GM10266 (cell line): ENCODE data around the gene KRABD2.
"Not testable (repeated sequence)": the region's sequence is repeated elsewhere in the genome, so short reads cannot be mapped to it uniquely, and the experiment has no call there.

Experiments used
- DNase-seq: peaks from one replicate; pipeline ENCODE4 v3.0.0; 2012; ENCODE audit errors: extremely low spot score
- TF ChIP-seq, protein P1 (sequence below): IDR thresholded peaks from 2 replicates; pipeline ENCODE4 v1.5.1; 2012; ENCODE audit warnings: mild to moderate bottlenecking, low read depth; ENCODE audit not compliant: control insufficient read depth, insufficient read depth; ENCODE audit errors: missing control alignments

Gene KRABD2

DNA sequence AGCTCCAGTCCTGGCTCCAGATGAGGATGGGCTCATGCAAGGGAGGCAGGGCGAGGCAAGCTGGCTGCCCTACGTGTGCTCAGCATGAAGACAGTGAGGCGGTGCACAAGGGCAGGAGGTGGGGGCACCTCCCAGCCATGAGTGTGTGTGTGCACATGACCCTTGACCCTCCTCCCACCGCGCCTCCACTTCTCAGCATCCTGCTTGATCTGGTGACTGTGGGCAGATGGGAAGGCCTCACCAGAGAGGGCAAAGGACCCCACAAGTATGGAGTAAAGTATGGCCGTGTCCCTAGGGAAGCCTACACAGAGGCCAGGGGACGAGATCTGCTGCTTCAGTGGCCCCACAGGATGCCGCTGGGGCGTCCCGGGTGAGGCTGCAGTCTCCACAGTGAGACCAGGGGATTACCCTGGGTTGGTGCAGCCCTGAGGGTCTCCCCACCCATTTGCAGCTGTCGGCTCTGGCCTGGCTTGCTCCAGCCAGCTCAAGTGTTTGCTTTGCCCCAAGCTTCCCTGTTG, 29.1 kb upstream of the KRABD2 start:
- TF ChIP-seq, protein P1, sequence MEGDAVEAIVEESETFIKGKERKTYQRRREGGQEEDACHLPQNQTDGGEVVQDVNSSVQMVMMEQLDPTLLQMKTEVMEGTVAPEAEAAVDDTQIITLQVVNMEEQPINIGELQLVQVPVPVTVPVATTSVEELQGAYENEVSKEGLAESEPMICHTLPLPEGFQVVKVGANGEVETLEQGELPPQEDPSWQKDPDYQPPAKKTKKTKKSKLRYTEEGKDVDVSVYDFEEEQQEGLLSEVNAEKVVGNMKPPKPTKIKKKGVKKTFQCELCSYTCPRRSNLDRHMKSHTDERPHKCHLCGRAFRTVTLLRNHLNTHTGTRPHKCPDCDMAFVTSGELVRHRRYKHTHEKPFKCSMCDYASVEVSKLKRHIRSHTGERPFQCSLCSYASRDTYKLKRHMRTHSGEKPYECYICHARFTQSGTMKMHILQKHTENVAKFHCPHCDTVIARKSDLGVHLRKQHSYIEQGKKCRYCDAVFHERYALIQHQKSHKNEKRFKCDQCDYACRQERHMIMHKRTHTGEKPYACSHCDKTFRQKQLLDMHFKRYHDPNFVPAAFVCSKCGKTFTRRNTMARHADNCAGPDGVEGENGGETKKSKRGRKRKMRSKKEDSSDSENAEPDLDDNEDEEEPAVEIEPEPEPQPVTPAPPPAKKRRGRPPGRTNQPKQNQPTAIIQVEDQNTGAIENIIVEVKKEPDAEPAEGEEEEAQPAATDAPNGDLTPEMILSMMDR: no peak
- no peak for DNase-seq

GRCh38 chr17:8402921-8403536, 26.5 kb upstream of the KRABD2 start:
- TF ChIP-seq, protein P1: no peak
- no peak for DNase-seq

DNA sequence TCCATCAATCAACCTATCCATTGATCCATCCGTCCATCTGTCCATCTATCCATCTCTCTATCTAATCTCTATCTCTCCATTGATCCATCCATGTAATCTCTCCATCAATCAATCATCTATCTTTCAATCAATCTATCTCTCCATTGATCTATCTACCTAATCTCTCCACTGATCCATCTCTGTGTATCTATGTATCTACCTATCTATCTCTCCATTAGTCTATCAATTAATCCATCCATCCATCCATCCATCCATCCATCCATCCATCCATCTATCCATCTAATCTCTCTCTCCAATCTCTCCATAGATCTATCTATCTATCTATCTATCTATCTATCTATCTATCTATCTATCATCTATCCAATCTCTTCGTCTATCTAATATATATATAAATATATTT, 24.6 kb upstream of the KRABD2 start:
- TF ChIP-seq, protein P1: no peak

DNA sequence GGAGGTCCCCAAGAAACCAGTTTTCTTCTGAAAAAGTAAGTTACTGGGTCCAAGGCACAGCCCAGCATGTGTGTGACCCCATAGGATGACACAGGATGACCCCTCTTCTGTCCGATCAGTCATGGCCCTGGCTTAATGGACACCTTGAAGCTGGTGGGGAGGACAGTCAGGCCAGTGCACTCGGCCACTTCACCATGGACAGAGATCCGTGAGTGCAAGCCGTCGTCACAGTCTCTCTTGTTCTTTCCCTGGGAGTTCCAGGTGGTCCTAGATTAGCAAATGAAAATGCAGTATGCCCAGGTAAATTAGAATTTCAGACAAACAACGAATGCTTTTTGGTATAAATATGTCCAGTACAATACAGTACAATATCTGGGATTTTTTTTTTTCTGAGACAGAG, 22.5 kb upstream of the KRABD2 start:
- DNase-seq: no peak
- TF ChIP-seq, protein P1: no peak

More for the DNA sequence above, 24.6 kb upstream of the KRABD2 start:
- no peak for DNase-seq

DNA sequence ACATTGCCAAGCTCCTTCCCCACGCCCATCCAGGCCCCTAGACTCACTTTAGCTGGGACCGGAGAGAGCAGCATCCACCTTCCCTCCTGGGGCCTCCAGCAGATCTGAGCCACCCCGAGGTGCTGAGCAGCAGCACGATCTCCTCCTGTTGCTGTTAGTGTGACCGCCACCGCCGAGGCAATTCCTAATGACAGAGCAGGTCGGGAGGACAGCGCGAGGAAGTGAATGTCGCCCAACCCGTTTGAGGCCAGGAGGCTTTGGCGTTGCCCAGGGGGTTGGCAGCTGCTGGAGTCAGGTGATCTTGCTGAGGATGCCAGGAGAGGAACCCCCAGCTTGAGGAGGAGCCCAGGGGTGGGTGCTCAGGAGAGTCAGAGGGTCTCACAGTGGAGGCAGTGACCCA, 21.1 kb upstream of the KRABD2 start, which contains the start of gene RNF222:
RNF222 (minus strand) TSS at position 192 of the 400 bp plus-strand sequence. CDS start 4,366 bp downstream, outside the sequence.
- no peak for DNase-seq

DNA sequence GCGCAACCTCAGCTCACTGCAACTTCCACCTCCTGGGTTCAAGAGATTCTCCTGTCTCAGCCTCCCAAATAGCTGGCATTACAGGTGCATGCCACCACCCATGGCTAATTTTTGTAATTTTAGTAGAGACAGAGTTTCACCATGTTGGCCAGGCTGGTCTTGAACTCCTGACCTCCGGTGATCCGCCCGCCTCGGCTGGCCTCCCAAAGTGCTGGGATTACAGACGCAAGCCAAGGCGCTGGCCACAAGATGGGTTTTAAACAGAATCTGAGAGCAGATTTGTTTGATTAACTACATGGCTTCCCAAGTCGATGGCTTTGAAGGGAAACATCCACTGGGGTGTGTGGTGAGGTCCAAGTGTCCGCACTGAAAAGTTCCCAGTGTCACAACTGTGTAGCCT, 18.0 kb upstream of the KRABD2 start:
- not testable (repeated sequence) for DNase-seq

More for the DNA sequence above, 21.1 kb upstream of the KRABD2 start, which contains the start of gene RNF222:
- TF ChIP-seq, protein P1: no peak

- TF ChIP-seq, protein P1: no peak
- DNase-seq: no peak
Measured at GRCh38 chr17:8393470-8394231, 17.1 kb upstream of the KRABD2 start.
